ENCODE measurements around the gene ATP9A.
"Not testable (repeated sequence)": the region's sequence is repeated elsewhere in the genome, so short reads cannot be mapped to it uniquely, and the experiment has no call there.

Gene ATP9A

DNA sequence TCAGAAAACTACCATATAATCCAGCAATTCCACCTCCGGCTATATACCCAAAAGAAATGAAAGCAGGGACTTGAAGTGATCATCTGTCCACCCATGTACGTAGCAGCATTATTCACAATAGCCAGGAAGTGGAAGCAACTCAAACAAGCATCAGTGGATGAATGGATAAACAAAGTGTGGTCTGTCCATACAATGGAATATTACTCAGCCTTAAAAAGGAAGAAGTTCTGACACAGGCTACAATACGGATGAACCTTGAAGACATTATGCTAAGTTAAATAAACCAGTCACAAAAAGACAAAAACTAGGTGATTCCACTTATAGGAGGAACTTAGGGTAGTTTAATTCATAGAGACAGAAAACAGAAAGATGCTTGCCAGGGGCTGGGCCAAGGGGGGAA is 76.5 kb downstream of the ATP9A start:
- no peak for DNase-seq

GRCh38 chr20:51688600-51689244 is 79.5 kb downstream of the ATP9A start:
- DNase-seq = no peak

GRCh38 chr20:51687630-51688029 is 80.6 kb downstream of the ATP9A start:
- no peak for DNase-seq

DNA sequence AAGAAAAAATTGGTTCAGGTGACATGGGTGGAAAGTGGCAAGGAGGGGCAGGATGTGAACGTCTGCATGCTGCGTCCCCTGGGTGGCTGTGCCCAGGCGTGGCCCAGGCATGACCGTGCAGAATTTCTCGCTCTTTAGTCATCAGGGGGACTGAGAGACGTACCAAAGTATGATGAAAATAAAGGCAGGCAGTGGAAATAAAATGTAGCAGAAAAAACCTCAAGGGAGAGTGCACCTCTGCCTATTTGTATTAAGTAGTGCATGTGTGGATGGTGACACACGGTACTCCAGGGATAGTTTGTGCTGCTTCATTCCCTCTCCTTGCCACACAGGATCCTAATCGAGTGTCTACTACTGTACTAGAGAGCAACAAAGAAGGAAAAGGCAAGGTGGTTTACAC is 81.1 kb downstream of the ATP9A start:
- no peak for DNase-seq

DNA sequence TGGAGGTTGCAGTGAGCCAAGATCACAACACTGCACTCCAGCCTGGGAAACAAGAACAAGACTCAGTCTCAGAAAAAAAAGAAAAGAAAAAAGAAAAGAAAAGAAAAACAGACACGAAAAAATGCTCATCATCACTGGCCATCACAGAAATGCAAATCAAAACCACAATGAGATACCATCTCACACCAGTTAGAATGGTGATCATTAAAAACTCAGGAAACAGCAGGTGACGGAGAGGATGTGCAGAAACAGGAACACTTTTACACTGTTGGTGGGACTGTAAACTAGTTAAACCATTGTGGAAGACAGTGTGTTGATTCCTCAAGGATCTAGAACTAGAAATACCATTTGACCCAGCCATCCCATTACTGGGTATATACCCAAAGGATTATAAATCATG is 82.7 kb downstream of the ATP9A start:
- not testable (repeated sequence) for DNase-seq

DNA sequence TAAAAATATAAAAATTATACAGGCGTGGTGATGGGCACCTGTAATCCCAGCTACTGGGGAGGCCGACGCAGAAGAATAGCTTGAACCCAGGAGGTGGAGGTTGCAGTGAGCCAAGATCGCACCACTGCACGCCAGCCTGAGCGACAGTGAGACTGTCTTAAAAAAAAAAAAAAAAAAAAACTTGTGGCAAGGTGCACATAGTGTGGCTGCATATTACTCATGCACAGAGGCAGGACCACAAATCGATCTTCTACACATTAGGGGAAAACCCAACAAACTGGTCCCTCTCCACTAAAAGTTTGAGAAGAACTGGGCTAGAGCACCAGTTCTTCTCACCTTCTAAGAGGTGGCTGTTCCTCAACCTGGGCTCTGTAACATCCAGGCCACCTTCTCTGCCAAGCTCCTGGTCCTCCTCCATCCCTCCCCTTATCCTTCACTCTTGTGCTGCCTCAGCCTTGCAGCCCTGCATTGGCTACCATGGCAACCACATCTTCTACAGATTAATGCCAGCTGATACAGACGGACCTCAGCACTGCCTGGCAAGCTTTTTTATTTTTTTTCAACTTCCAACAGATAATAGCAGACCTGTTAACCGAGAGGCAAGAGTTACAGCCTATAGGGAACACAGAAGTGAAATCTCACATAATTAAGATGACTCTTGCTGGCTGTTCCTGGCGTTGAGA is 88.0 kb downstream of the ATP9A start:
- no peak for DNase-seq

- no peak for DNase-seq
These were observed 88.8 kb downstream of the ATP9A start for GRCh38 chr20:51679254-51679921.

DNA sequence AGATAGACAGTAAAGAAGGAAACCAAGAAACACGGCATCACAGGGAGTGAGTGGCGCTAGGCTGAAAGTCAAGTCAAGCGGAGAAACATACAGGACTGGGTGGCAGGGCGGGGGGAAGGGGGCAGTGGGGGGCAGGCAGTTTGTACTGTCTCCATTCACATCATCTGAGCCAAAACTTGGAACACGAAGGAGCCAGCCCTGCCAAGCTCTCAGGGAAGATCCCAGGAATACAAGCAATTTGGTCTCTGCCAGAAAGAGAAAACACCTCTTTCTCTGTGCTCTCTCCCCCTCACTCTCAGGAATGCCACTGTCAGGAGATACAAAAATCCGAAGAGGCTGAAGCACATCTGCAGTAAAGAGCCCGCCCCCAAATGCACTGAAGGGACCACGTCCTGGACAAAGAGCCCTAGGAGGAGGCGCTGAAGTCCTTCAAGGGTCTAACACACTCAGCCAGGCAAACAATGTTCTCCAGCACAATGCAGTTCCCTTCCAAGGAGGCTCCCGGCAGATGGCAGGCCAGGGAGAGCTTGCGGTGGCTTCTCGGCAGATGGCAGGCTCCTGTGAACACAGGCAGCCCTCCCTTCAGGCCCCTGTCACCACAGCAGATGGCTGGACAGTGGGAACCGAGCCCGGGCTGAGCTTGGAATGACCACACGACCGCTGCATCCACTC is 90.0 kb downstream of the ATP9A start:
- no peak for DNase-seq

GRCh38 chr20:51668947-51669346 is 99.2 kb downstream of the ATP9A start:
- no peak for DNase-seq

GRCh38 chr20:51668515-51668914 is 99.7 kb downstream of the ATP9A start:
- DNase-seq = no peak

DNA sequence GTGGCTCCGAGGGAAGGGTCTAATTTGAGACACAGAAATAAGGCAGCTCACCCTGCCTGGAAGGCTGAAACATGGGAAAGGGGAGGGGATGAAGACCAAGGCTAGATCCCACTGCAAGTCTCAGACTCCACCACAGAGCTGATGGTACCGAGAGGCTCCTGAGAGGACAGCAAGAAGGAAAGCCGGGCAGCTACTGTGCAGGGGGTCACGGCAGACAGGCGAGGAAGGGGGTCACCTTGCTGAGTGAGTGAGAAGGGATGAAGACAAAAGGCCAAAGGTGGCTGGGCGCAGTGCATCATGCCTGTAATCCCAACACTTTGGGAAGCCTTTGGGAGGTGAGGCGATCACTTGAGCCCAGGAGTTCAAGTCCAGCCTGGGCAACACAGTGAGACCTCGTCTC is 100.7 kb downstream of the ATP9A start:
- no peak for DNase-seq

- DNase-seq = no peak
These were observed 101.2 kb downstream of the ATP9A start for GRCh38 chr20:51667002-51667408.

DNA sequence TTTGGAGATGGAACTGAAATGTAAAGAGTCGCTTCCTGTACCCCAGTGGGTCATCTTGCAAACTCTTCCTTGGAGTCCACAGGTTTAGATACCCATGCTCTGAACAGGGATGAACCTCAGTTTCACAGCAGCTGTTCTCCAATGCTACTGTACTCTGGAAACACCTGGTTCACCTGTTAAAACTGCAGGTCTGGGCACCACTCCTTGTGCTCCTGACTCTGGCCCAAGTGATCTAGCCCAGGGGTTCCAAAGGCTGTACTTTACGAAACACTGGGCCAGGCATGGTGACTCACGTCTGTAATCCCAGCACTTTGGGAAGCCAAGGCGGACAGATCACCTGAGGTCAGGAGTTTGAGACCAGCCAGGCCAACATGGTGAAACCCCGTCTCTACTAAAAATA is 102.1 kb downstream of the ATP9A start:
- no peak for DNase-seq

- no peak for DNase-seq
These were observed 102.6 kb downstream of the ATP9A start for GRCh38 chr20:51665543-51666118.

DNA sequence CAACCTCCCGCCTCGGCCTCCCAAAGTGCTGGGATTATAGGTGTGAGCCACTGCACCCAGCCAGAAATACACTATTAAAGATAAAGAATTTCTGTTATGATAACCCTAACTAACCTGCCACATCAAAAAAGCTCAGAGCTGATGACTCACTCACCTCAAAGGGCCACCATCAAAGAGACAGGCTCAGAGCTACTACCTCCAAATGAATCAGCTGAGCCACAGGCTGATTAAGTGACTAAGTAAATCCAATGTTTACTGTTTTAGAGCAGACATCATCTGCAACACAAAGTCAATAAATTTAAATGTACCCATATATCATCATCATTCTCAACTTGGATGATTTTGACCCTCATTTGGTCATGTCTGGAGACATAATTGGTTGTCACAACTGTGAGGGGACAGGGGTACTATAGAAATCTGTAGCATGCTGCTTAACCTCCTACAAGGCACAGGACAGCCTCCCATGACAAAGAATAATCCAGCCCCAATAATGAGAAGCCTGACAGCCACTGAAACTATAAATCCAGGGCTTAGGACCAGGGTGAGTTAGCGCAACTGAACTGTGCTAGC is 106.5 kb downstream of the ATP9A start:
- DNase-seq = no peak

GRCh38 chr20:51660672-51661608 is 107.2 kb downstream of the ATP9A start:
- DNase-seq = no peak

GRCh38 chr20:51659491-51660050 is 108.6 kb downstream of the ATP9A start:
- DNase-seq = no peak

DNA sequence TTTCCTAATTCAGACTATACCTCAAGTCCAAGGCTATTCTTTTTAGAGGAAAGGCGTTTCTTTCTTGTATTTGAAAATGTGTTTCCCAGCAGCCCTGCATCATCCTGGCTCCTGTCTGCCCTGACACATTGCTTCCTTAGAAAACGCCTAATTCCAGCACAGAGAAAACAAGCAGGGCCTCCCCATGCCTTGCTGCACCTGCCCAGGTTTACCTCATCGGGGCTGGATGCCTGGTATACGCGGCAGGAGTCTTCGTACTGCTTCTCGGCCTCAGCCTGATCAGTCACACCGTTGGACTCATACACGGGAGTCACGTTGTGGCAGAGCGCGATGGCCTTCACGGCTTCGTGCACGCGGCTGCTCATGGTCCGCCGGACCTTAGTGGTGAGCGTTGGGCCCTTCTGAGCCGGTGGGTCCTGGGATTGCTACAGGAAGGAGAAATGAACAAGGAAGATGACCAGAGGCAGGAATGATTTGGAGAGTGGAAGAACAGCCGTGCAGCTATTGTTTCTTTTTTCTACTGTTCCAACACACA is 111.4 kb downstream of the ATP9A start:
- no peak for DNase-seq

- not testable (repeated sequence) for DNase-seq
These were observed 112.1 kb downstream of the ATP9A start for GRCh38 chr20:51656089-51656488.

GRCh38 chr20:51654495-51654894 is 113.7 kb downstream of the ATP9A start:
- no peak for DNase-seq

- DNase-seq = no peak
These were observed 114.1 kb downstream of the ATP9A start for GRCh38 chr20:51654060-51654459.

Data from NCI-H510A (cell line).